Naive B cell (primary cell): ENCODE results near the gene AQP1. TPM values are rescaled to one million over a fixed set of nuclear protein-coding genes. Genes with fewer than 3 reads are reported as not detected.
A peak's percentile ranks its signal among the peaks of the same experiment; 100 is the strongest.

Source experiments
- ATAC-seq, 2 donors: fragments of 150-1000 bp; cut with Tn5 transposase; 2 replicates each; pipeline ENCODE4 v1.10.0; 2021; ENCODE audit warnings: low read depth in 2 of 2, mild to moderate bottlenecking in 2 of 2, moderate library complexity in 2 of 2
- DNase-seq: peaks from one replicate; pipeline ENCODE4 v3.0.0; 2022
- H3K27ac Mint-ChIP-seq, 6 donors: one replicate each; pipeline ENCODE4 v1.8.0; 2020 to 2022; ENCODE audit warnings: mild to moderate bottlenecking in 6 of 6, mixed read lengths in 6 of 6, moderate library complexity in 5 of 6, inconsistent platforms in 2 of 6
- H3K27me3 Mint-ChIP-seq, 3 donors: one replicate each; pipeline ENCODE4 v1.8.0; 2021 to 2022; ENCODE audit warnings: mixed read lengths in 3 of 3, mild to moderate bottlenecking in 1 of 3
- H3K36me3 Mint-ChIP-seq, 2 donors: one replicate each; pipeline ENCODE4 v1.8.0; 2020 to 2022; ENCODE audit warnings: mixed read lengths in 2 of 2, inconsistent platforms in 1 of 2, mild to moderate bottlenecking in 1 of 2
- H3K4me1 Mint-ChIP-seq, 3 donors: one replicate each; pipeline ENCODE4 v1.8.0; 2020 to 2022; ENCODE audit warnings: mixed read lengths in 3 of 3, inconsistent platforms in 1 of 3, mild to moderate bottlenecking in 1 of 3, moderate library complexity in 1 of 3
- H3K4me3 Mint-ChIP-seq, 8 donors: one replicate each; pipeline ENCODE4 v1.8.0; 2020 to 2022; ENCODE audit warnings: mild to moderate bottlenecking in 8 of 8, mixed read lengths in 8 of 8, moderate library complexity in 8 of 8, inconsistent platforms in 2 of 8
- H3K9me3 Mint-ChIP-seq, 7 donors: one replicate each; pipeline ENCODE4 v1.8.0; 2020 to 2022; ENCODE audit warnings: mixed read lengths in 7 of 7, mild to moderate bottlenecking in 5 of 7, inconsistent platforms in 2 of 7, moderate library complexity in 1 of 7
- polyA plus RNA-seq, 6 donors: library from polyadenylated mRNA; unstranded; fragments of 300-500 nt; fragmentation: Illumina TruSeq; gene quantifications; one replicate each; pipeline ENCODE4 v1.2.3, GENCODE V29; 2021; ENCODE audit warnings: low read depth in 6 of 6

Gene AQP1
- polyA plus RNA-seq = not detected

DNA sequence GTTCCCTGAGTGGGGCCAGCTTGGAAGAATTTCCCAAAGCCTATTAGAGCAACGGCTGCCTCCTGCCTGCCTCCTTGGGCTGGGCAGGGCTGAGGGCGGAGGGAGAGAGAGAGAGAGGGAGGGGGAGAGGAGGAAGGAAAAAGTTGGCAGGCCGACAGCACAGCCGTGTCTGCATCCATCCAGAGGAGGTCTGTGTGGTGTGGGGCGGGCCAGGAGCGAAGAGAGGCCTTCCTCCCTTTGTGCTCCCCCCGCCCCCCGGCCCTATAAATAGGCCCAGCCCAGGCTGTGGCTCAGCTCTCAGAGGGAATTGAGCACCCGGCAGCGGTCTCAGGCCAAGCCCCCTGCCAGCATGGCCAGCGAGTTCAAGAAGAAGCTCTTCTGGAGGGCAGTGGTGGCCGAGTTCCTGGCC lies at the start of gene AQP1:
Gene AQP1, plus strand, starts transcription at position 293 of the 409 bp plus-strand sequence. Its CDS starts 57 bp downstream, at position 350.
- H3K27ac Mint-ChIP-seq = peak within 1 kb of the TSS in 2 of 6 donors; percentile 47 to 80
- no peak for ATAC-seq
- H3K9me3 Mint-ChIP-seq = no peaks in the 10 kb centered on the region
- no peaks in the 10 kb centered on the region for H3K27me3 Mint-ChIP-seq
- DNase-seq = no peak
- H3K4me1 Mint-ChIP-seq = peaks cover 0 to 4% (median 0%) of the 10 kb centered on the region in 3 donors
- H3K36me3 Mint-ChIP-seq = no peaks in the 10 kb centered on the region
- H3K4me3 Mint-ChIP-seq = peak within 1 kb of the TSS in 1 of 8 donors; percentile 22

DNA sequence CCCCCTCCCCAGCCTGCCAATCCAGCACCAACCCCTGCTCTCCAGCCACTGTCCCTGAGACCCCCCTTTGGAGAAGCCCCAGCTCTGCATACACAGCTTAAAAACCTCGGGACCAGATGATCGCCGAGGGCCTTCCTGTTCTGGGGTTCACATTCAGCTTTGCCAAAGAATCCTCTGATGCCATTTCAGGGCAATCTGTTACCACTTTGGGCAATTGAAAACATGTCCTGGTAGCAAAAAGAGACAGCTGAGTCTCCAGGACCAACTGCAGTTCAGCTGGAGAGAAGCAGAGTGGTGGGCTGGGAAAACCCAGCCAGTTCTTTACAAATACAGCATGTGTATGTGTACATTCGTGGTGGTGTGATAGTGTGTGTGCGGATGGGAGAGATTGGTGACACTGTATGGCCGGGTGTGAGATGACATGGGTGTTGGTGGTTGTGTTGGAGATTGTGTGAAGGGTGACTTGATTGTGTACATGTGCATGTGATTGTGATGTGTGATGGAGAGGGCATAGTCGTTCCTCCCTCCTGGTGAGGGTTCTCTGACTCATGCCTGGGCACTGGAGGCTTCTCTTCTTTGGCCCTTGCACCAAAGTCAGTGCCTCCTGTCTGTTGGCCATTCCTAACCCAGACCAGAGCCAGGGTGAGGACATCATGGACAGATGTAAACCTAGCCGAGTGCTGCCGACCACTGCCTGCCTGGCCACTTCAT lies 48.5 kb upstream of the AQP1 start:
- Mint-ChIP-seq H3K4me3 (no peak overlapping the region), H3K9me3 (no peaks in the 10 kb centered on the region), H3K36me3 (no peaks in the 10 kb centered on the region), H3K4me1 (no peaks in the 10 kb centered on the region), H3K27ac (no peak overlapping the region), H3K27me3 (no peaks in the 10 kb centered on the region)
- ATAC-seq (no peak), DNase-seq (no peak)

DNA sequence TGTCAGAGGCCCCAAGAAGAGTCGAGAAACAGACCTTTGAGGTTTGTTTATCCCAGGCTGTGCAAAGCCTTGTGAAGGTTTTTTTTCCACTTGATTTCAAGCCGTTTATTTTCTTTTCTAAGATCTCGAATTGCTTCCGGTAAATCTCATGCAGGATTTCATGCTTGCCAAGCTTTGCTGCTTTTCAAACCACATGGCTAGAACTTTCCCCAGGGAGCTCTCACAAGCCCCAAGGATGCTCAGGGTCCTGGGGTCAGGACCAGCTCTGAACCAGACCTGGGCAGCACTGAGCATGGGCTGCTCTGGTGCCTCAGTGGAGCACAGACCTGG lies 48.0 kb upstream of the AQP1 start:
- no peaks in the 10 kb centered on the region for H3K36me3 Mint-ChIP-seq
- ATAC-seq (no peak), DNase-seq (no peak)

DNA sequence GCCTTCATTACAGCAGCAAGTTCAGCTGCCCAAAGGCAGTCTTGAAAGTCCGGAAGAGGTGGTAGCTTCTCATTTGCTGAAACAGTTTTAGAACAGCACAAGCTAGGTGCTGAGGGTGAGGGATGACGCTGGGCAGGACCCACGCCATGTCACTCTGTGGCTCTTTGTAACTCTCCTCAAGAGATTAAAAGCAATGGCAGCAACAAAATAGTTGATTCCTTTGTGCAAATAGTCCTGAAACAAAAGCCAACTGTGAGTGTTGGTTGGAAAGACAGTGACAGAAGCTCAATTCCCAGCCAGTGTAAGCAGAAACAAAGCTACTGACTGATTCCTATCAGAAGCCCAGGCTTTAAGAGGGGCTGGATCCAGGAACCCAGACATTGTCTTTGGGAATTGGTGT lies 47.6 kb upstream of the AQP1 start:
- no peak overlapping the region for H3K4me3 Mint-ChIP-seq
- ATAC-seq = no peak
- no peaks in the 10 kb centered on the region for H3K4me1 Mint-ChIP-seq
- no peaks in the 10 kb centered on the region for H3K27me3 Mint-ChIP-seq
- no peaks in the 10 kb centered on the region for H3K36me3 Mint-ChIP-seq
- H3K9me3 Mint-ChIP-seq = no peaks in the 10 kb centered on the region
- DNase-seq = no peak
- H3K27ac Mint-ChIP-seq = no peak overlapping the region

More for the DNA sequence above, 48.0 kb upstream of the AQP1 start:
- H3K9me3 Mint-ChIP-seq = no peaks in the 10 kb centered on the region
- H3K4me3 Mint-ChIP-seq = no peak overlapping the region
- H3K4me1 Mint-ChIP-seq = no peaks in the 10 kb centered on the region
- no peaks in the 10 kb centered on the region for H3K27me3 Mint-ChIP-seq
- no peak overlapping the region for H3K27ac Mint-ChIP-seq

DNA sequence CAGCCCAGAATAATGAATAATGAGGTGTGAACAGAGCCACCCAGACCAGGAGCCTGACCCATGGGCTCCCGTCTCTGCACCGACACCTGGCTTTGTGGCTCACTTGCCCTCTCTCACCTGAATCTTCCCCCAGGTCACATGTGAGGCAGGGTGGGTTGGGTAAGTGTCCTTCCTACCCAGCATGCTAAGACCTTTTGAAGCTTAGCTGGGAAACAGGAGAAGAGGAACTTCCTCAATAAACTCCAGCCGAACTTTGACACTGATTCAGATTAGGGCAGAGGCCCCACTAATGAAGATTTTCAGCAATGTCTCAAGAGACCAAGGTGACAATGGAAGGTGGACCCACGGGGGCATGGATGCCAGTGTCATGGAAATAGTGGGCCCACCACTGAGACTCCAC lies 46.6 kb upstream of the AQP1 start:
- no peak for DNase-seq
- Mint-ChIP-seq H3K27me3 (no peaks in the 10 kb centered on the region), H3K27ac (no peak overlapping the region), H3K4me3 (no peak overlapping the region), H3K9me3 (no peaks in the 10 kb centered on the region), H3K36me3 (no peaks in the 10 kb centered on the region), H3K4me1 (no peaks in the 10 kb centered on the region)
- no peak for ATAC-seq

DNA sequence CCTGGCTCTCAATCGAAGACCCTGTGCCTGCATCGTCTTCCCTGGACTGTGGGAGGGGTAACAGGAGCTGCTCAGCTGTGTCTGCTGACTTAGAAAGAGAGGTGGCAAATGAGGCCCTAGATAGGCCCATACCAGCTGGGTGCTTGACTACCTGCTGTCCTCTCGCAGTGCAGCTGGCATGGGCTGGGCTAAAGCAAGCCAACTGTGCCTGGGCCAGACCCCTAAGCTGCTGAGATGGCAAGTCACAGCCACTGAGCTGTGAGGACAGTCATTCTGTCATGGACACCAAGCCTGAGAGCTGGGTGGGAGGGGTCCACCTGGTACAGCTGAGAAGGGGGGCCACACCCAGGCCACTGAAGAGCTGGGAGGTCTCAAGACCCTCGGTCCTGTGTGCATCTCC lies 45.8 kb upstream of the AQP1 start:
- H3K27me3 Mint-ChIP-seq = no peaks in the 10 kb centered on the region
- no peaks in the 10 kb centered on the region for H3K36me3 Mint-ChIP-seq
- no peaks in the 10 kb centered on the region for H3K9me3 Mint-ChIP-seq
- H3K4me3 Mint-ChIP-seq = no peak overlapping the region
- H3K4me1 Mint-ChIP-seq = no peaks in the 10 kb centered on the region
- DNase-seq (no peak), ATAC-seq (no peak)
- no peak overlapping the region for H3K27ac Mint-ChIP-seq

DNA sequence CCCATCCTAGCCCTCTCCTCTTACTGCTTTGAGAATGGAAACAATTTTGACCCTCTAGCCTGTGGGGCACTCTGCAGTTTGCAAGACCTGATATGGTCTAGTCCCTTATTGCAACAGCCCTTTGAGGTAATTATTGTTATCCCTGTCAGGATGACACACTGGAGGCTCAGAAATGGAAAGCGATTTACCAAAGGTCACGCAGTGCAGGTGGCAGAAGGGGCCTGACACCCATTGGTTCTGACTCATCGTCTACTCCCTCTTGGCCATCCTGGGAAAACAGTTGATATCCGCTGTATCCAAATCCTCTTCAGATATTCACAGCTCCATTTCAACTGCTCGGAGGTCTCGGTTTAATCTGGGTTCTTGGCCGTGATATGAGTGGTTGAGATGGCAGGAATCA lies 44.7 kb upstream of the AQP1 start:
- H3K9me3 Mint-ChIP-seq = no peaks in the 10 kb centered on the region
- H3K4me3 Mint-ChIP-seq = no peak overlapping the region
- H3K4me1 Mint-ChIP-seq = no peaks in the 10 kb centered on the region
- no peak for DNase-seq
- ATAC-seq = no peak
- no peak overlapping the region for H3K27ac Mint-ChIP-seq
- H3K36me3 Mint-ChIP-seq = no peaks in the 10 kb centered on the region
- H3K27me3 Mint-ChIP-seq = no peaks in the 10 kb centered on the region

DNA sequence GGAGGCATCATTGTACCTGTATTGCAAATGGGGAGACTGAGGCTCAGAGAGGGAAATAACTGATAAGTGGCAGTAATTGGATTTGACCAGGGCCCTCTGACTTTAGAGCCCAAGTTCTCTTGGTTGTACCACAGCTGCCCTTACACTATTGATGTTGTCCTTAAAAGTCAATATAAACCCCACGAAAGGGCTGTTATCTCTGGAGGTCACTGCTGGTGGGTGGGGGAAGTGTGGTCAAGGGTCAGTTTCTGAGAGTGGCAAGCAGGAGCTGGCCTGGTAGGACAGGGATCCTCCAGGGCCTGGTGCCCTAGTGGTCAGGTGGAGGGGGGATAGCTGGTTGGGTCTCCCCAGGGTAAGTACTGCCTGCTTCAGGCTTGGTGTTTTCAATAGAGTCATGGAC lies 44.2 kb upstream of the AQP1 start:
- Mint-ChIP-seq H3K27ac (no peak overlapping the region), H3K4me1 (no peaks in the 10 kb centered on the region), H3K9me3 (no peaks in the 10 kb centered on the region), H3K27me3 (no peaks in the 10 kb centered on the region), H3K4me3 (no peak overlapping the region), H3K36me3 (no peaks in the 10 kb centered on the region)
- DNase-seq = no peak
- ATAC-seq = no peak

DNA sequence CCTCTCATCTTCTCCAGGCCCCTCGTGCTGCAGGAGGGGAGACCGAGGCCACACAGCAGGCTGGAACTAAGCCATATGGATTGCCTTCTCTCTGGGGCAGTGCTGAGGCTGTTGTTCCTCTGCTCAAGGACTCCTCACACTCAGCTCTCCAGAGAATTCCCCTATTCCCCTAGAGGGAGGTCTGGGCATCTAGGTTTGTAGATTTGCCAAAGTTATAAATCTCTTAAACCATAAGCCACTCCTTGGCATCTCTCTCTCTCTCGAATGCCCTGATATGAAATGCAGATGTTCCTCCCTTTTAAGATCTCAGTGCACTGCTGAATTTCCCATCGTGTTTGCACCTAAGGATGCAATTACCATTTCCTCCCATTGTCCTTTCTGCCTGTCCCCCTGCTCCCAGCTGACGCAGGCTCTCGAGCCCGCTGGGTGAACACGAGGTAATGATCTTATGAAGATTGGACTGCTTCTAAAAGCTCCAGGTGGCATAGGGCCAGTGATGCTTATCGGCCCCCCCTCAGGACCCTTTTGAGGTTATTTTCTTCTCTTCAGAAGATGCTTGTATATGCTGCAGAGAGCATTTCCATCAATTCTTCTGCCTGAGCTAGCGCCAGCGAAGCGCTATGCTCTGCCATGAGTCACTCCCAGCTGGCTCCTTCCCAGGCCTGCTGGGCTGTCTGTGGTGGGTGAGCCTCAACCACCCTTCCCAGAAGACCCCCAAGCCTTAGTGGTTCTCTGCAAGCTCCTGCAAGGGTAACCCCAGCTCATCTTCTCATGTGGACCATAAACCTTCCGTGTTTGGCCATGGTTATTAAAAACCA lies 41.6 kb upstream of the AQP1 start:
- no peak overlapping the region for H3K27ac Mint-ChIP-seq
- ATAC-seq (no peak), DNase-seq (no peak)
- H3K36me3 Mint-ChIP-seq = no peaks in the 10 kb centered on the region
- H3K4me1 Mint-ChIP-seq = no peaks in the 10 kb centered on the region
- H3K4me3 Mint-ChIP-seq = no peak overlapping the region
- no peaks in the 10 kb centered on the region for H3K27me3 Mint-ChIP-seq
- H3K9me3 Mint-ChIP-seq = no peaks in the 10 kb centered on the region

DNA sequence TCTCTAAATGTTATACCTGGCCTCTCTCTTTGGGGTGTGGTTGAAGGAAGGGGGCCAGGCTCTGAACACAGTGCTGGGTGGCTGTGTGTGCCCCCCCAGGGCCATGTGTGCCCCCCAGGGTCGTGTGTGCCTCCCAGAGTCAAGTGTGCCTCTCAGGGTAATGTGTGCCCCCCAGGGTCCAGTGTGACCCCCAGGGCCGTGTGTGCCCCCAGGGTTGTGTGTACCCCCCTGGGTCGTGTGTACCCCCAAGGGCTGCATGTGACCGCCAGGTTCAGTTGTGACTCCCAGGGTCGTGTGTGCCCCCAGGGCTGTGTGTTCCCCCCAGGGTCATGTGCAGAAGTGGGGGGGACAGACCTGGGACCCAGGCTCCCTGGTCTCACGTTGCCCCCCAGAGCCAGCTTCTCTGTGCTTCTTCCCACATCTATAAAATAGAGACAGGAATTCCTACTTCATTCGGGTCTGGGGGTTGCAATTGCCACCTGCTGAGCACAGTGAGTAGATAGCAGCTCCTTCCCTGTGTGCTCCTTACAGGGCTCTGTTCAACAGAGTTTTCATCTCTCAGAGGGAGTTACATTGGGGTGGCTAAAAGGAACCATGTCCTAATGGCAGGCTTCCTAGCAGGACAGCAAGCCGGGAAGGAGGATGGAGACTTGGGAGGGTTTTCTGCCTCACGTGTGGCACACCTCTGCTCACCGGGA lies 40.7 kb upstream of the AQP1 start:
- no peaks in the 10 kb centered on the region for H3K36me3 Mint-ChIP-seq
- no peaks in the 10 kb centered on the region for H3K27me3 Mint-ChIP-seq
- no peak overlapping the region for H3K4me3 Mint-ChIP-seq
- DNase-seq = no peak
- no peaks in the 10 kb centered on the region for H3K9me3 Mint-ChIP-seq
- ATAC-seq = no peak
- no peaks in the 10 kb centered on the region for H3K4me1 Mint-ChIP-seq
- no peak overlapping the region for H3K27ac Mint-ChIP-seq

DNA sequence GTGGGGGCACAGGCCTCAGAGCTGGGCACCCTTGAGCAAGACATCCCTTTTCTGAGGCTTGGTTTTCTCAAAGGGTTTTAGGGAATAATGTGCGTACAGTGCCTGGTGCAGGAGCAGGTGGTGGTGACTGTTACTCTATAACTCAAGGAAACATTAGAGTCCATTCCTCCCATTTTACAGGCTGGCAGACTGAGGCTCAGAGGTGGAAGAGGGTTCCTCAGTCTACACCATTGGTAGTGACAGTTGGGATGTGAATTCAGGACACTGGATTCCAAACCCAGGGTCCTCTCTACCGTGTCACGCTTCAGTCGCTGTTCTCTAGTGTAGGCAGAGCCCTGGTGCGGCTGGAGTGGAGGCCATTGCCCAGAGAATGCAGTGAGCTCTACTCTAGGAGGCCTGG lies 40.0 kb upstream of the AQP1 start:
- Mint-ChIP-seq H3K4me3 (no peak overlapping the region), H3K27ac (no peak overlapping the region), H3K36me3 (no peaks in the 10 kb centered on the region), H3K27me3 (no peaks in the 10 kb centered on the region), H3K9me3 (no peaks in the 10 kb centered on the region), H3K4me1 (no peaks in the 10 kb centered on the region)
- DNase-seq (no peak), ATAC-seq (no peak)

DNA sequence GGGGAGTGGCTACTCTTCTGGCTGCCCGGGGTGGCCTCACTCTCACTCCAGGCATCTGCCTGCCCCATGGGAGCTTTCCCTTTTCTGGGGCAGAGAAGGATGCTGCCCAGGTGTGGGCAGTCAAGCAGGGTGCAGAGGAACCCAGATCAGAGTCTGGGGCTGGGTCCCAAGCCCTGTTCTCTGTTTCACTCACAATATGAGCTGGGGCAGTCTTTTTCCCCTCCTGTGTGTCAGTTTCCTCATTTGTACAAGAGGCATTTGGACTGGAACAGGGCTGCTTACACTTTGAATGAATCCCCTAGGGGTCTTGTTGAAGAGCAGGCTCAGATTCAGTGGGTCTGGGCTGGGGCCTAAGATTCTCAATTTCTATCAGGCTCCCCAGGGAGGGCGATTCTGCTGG lies 38.4 kb upstream of the AQP1 start:
- no peaks in the 10 kb centered on the region for H3K27me3 Mint-ChIP-seq
- H3K9me3 Mint-ChIP-seq = no peaks in the 10 kb centered on the region
- no peak for ATAC-seq
- DNase-seq = no peak
- no peaks in the 10 kb centered on the region for H3K4me1 Mint-ChIP-seq
- no peaks in the 10 kb centered on the region for H3K36me3 Mint-ChIP-seq
- no peak overlapping the region for H3K27ac Mint-ChIP-seq
- H3K4me3 Mint-ChIP-seq = no peak overlapping the region

DNA sequence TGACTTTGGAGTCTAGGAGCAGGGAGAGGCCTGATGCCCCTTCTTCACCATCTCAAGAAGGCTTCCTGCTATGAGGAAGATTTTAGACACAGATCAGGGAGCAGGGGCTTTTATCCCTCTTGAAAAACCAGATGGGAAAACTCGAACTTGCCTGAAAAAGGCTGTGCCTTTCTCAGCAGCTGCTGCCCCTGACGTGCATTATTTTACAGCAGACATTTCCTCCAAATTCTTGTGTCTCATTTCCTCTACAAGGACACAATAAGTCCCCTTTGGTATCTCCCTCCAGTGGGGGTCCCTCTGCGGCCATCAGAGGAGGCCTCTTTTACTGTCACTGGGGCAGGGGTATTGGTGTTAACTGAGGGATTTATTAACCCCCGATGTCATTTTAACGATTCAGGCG lies 38.0 kb upstream of the AQP1 start:
- Mint-ChIP-seq H3K9me3 (no peaks in the 10 kb centered on the region), H3K27ac (no peak overlapping the region), H3K27me3 (no peaks in the 10 kb centered on the region), H3K36me3 (no peaks in the 10 kb centered on the region), H3K4me3 (no peak overlapping the region), H3K4me1 (no peaks in the 10 kb centered on the region)
- ATAC-seq (no peak), DNase-seq (no peak)
